OCI-LY1 (cell line): ENCODE data around the gene SEMA3G.

Source experiments
- H2AFZ ChIP-seq: fragments of 200-600 bp; sonication (generic), shearing (Covaris generic); 2 replicates; pipeline ENCODE4 v1.6.0; 2014; ENCODE audit warnings: antibody characterized with exemption, mild to moderate bottlenecking, low read length
- H3F3A ChIP-seq: fragments of 200-600 bp; sonication (generic), shearing (Covaris generic); 2 replicates; pipeline ENCODE4 v1.6.0; 2014; ENCODE audit warnings: mild to moderate bottlenecking, antibody characterized with exemption, low read length, moderate library complexity; ENCODE audit not compliant: insufficient read depth
- H3K27ac ChIP-seq: fragments of 200-600 bp; sonication (generic); 2 replicates; pipeline ENCODE4 v1.5.1; 2014; ENCODE audit warnings: low read length, mixed run types, mild to moderate bottlenecking, low read depth; ENCODE audit not compliant: poor library complexity, severe bottlenecking
- H3K27me3 ChIP-seq: fragments of 200-600 bp; sonication (generic); 2 replicates; pipeline ENCODE4 v1.6.0; 2014; ENCODE audit warnings: antibody characterized with exemption, mild to moderate bottlenecking, low read length, moderate library complexity; ENCODE audit not compliant: insufficient read depth
- H3K36me3 ChIP-seq: fragments of 200-600 bp; sonication (generic); 2 replicates; pipeline ENCODE4 v1.6.1; 2014; ENCODE audit warnings: mild to moderate bottlenecking, antibody characterized with exemption, low read length, moderate library complexity, mixed read lengths; ENCODE audit not compliant: insufficient read depth
- H3K4me1 ChIP-seq: fragments of 200-600 bp; sonication (generic); 2 replicates; pipeline ENCODE4 v1.5.1; 2014; ENCODE audit warnings: mild to moderate bottlenecking, low read length, moderate library complexity; ENCODE audit not compliant: insufficient read depth, severe bottlenecking
- H3K4me2 ChIP-seq: fragments of 200-600 bp; sonication (generic), shearing (Covaris generic); 2 replicates; pipeline ENCODE4 v1.6.1; 2014; ENCODE audit warnings: low read length
- H3K4me3 ChIP-seq: fragments of 200-600 bp; sonication (generic); 2 replicates; pipeline ENCODE4 v1.5.1; 2014; ENCODE audit warnings: low read length, low read depth, mild to moderate bottlenecking, mixed read lengths; ENCODE audit not compliant: poor library complexity, severe bottlenecking
- H3K79me2 ChIP-seq: fragments of 200-600 bp; shearing (Covaris generic); 2 replicates; pipeline ENCODE4 v1.6.1; 2016; ENCODE audit warnings: mixed run types, low read length, mixed read lengths; ENCODE audit not compliant: insufficient read depth
- H3K9ac ChIP-seq: fragments of 200-600 bp; sonication (generic), shearing (Covaris generic); 2 replicates; pipeline ENCODE4 v1.6.1; 2014; ENCODE audit warnings: mild to moderate bottlenecking, low read length, mixed read lengths
- H3K9me2 ChIP-seq: fragments of 200-600 bp; sonication (generic), shearing (Covaris generic); 2 replicates; pipeline ENCODE4 v1.6.1; 2014; ENCODE audit warnings: low read depth, mild to moderate bottlenecking, low read length, mixed read lengths
- H3K9me3 ChIP-seq: fragments of 200-600 bp; shearing (Covaris generic); 2 replicates; pipeline ENCODE4 v1.6.1; 2014; ENCODE audit warnings: low read length, mixed read lengths
- H4K20me1 ChIP-seq: fragments of 200-600 bp; sonication (generic), shearing (Covaris generic); 2 replicates; pipeline ENCODE4 v1.6.0; 2016; ENCODE audit warnings: mild to moderate bottlenecking, low read length; ENCODE audit not compliant: insufficient read depth
- CTCF ChIP-seq: fragments of 200-600 bp; sonication (generic), shearing (Covaris generic); IDR thresholded peaks from 2 replicates; pipeline ENCODE4 v1.5.1; 2017; ENCODE audit warnings: mild to moderate bottlenecking, antibody characterized with exemption, low read length, moderate library complexity, mixed read lengths
- EZH2 ChIP-seq: fragments of 200-600 bp; sonication (generic), shearing (Covaris generic); IDR thresholded peaks from 2 replicates; pipeline ENCODE4 v1.8.0; 2017; ENCODE audit warnings: borderline replicate concordance, mixed run types, mild to moderate bottlenecking, antibody characterized with exemption, low read length, moderate library complexity, mixed read lengths

SEMA3G gene

GRCh38 chr3:52396011-52396906 is 48.6 kb downstream of the SEMA3G start:
- H3K9me3 ChIP-seq = no peaks in the 10 kb centered on the region
- H3K4me1 ChIP-seq = no peaks in the 10 kb centered on the region
- H3K9ac ChIP-seq = no peak overlapping the region
- H3F3A ChIP-seq = no peaks in the 10 kb centered on the region
- TF ChIP-seq CTCF (no peak), EZH2 (no peak)
- no peak overlapping the region for H3K4me2 ChIP-seq
- no peaks in the 10 kb centered on the region for H3K9me2 ChIP-seq
- H3K4me3 ChIP-seq = no peak overlapping the region
- no peaks in the 10 kb centered on the region for H3K79me2 ChIP-seq
- no peak overlapping the region for H3K27ac ChIP-seq
- H3K36me3 ChIP-seq = peaks cover 8% of the 10 kb centered on the region; the same call in 1 of the 2 replicates
- no peaks in the 10 kb centered on the region for H4K20me1 ChIP-seq
- no peak overlapping the region for H2AFZ ChIP-seq
- no peaks in the 10 kb centered on the region for H3K27me3 ChIP-seq

- no peak for TF ChIP-seq EZH2
- no peak for TF ChIP-seq CTCF
- H2AFZ ChIP-seq = no peak overlapping the region
- H3K36me3 ChIP-seq = no peaks in the 10 kb centered on the region
- no peak overlapping the region for H3K4me2 ChIP-seq
- no peaks in the 10 kb centered on the region for H3F3A ChIP-seq
- H3K4me3 ChIP-seq = no peak overlapping the region
- H3K27ac ChIP-seq = no peak overlapping the region
- H3K4me1 ChIP-seq = no peaks in the 10 kb centered on the region
- H3K9me3 ChIP-seq = no peaks in the 10 kb centered on the region
- H3K9me2 ChIP-seq = no peaks in the 10 kb centered on the region
- H4K20me1 ChIP-seq = no peaks in the 10 kb centered on the region
- no peaks in the 10 kb centered on the region for H3K79me2 ChIP-seq
- no peak overlapping the region for H3K9ac ChIP-seq
- H3K27me3 ChIP-seq = no peaks in the 10 kb centered on the region
These were observed 49.4 kb downstream of the SEMA3G start for GRCh38 chr3:52395503-52395865.

DNA sequence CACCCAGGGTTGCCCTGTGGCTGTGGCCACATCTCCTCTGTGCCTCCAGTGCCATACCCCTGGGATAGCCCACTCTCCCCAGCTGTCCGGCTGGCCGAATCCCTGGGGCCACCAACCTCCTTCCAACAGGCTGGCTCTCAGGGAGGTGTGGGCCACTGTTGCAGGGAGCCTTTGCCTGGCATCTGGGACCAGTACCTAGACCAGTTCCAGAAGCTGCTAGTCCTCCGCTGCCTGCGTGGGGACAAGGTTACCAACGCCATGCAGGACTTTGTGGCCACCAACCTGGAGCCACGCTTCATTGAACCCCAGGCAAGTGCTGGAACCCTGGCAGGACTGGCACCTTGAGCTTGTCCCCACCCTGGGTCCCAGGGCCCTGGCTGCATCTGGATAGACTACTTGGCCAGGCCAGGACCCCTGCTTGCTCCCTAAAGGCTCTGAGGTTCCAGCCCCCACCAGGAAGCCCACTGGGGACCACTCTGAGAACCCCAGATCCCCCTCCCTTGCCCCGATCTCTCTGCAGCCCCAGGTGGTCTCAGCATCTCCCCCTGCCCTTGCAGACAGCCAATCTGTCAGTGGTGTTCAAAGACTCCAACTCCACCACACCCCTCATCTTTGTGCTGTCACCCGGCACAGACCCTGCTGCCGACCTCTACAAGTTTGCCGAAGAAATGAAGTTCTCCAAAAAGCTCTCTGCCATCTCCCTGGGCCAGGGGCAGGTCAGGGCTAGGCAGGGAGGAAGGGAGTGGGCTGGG is 50.0 kb downstream of the SEMA3G start:
- no peak overlapping the region for H3K27ac ChIP-seq
- H3K4me1 ChIP-seq = no peaks in the 10 kb centered on the region
- H3K4me3 ChIP-seq = no peak overlapping the region
- H3K79me2 ChIP-seq = no peaks in the 10 kb centered on the region
- H3K9me2 ChIP-seq = no peaks in the 10 kb centered on the region
- H3K9ac ChIP-seq = no peak overlapping the region
- no peak overlapping the region for H2AFZ ChIP-seq
- H3K9me3 ChIP-seq = no peaks in the 10 kb centered on the region
- H4K20me1 ChIP-seq = no peaks in the 10 kb centered on the region
- no peaks in the 10 kb centered on the region for H3K27me3 ChIP-seq
- TF ChIP-seq EZH2 (no peak), CTCF (no peak)
- H3K4me2 ChIP-seq = no peak overlapping the region
- no peaks in the 10 kb centered on the region for H3F3A ChIP-seq
- no peaks in the 10 kb centered on the region for H3K36me3 ChIP-seq
